ENCODE data around the gene PAPOLB. TPM values are rescaled to one million over a fixed set of nuclear protein-coding genes. Genes with fewer than 3 reads are reported as not detected.

PAPOLB gene
- total and polyA plus RNA-seq, 8 donors: 0.37 TPM; not detected in 7

DNA sequence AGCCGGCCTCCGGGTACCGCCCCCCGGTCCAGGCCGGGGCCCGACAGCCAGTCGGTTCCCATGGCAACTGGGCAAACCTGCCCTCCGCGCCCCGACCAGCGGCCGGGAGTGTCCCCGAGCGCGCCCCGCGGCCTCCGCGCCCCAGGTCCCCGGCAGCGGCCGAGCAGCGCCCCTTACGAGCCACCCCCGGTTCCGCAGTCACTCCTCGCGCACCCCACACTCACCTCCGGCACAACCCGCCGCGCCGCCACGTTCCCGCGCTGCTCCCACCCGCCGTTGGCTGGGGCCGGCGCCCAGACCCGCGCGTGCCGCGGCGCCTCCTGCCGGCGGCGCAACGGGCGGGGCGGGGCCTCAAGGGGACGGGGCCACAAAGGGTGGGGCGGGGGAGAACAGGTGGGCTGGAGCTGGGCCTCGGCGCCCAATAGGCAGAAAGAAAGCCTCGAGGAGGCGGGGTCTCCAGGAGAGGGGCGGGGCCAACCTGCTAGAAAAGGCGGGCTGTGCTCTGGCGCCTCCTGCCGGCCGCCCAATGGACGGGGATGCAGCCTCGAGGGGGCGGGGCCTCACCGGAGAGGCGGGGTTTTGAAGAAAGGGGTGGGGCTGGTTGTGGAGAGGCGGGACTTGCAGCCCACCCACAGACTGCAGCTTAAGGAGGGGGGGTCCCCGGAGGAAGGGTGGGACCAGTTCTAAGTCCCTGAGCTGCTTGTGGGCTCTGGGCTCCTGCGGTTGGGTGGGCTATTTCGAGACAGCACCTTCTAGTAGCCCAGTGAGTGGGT, 21.7 kb upstream of the PAPOLB start, which contains the start of gene RADIL:
RADIL (minus strand) TSS at position 345 of the 773 bp plus-strand sequence. CDS start 5,577 bp downstream, outside the sequence.
- H3K4me1 ChIP-seq: peaks cover 11 to 22% (median 19%) of the 10 kb centered on the region in 4 donors

DNA sequence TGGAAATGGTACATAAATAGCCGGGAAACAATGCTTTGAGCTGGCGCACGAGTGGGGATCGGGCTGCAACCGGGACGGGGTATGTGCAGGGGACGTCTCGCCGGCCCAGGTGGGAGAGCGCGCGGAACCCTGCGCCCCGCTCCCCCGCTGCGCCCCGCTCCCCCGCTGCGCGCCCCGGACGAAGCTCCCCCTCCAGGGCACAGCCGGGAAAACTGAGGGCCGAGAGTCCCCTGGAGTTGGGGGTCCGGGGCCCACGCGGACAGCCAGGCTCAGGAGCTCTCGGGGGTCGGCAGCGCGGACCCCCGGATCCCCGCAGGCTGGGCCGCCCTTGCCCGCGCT, 21.2 kb upstream of the PAPOLB start:
- H3K27me3 ChIP-seq: peaks cover 0 to 35% (median 19%) of the 10 kb centered on the region in 3 donors
- TF ChIP-seq EP300 (IDR thresholded peaks at IDR 0.05) (no peak), POLR2AphosphoS5 (IDR thresholded peaks at IDR 0.05) (no peak), POLR2A (IDR thresholded peaks at IDR 0.05) (no peak)
- TF ChIP-seq, protein P1, sequence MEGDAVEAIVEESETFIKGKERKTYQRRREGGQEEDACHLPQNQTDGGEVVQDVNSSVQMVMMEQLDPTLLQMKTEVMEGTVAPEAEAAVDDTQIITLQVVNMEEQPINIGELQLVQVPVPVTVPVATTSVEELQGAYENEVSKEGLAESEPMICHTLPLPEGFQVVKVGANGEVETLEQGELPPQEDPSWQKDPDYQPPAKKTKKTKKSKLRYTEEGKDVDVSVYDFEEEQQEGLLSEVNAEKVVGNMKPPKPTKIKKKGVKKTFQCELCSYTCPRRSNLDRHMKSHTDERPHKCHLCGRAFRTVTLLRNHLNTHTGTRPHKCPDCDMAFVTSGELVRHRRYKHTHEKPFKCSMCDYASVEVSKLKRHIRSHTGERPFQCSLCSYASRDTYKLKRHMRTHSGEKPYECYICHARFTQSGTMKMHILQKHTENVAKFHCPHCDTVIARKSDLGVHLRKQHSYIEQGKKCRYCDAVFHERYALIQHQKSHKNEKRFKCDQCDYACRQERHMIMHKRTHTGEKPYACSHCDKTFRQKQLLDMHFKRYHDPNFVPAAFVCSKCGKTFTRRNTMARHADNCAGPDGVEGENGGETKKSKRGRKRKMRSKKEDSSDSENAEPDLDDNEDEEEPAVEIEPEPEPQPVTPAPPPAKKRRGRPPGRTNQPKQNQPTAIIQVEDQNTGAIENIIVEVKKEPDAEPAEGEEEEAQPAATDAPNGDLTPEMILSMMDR (IDR thresholded peaks at IDR 0.05): no peak
- H3K9me3 ChIP-seq: no peaks in the 10 kb centered on the region
- H3K4me3 ChIP-seq: peak overlapping the region; percentile 51 to 67 (median 65)
- intact Hi-C loops (cut with DNase I; ENCODE audit: low total_unique reads): no loop called here
- peaks cover 11 to 22% (median 19%) of the 10 kb centered on the region in 4 donors for H3K4me1 ChIP-seq
- no peak for DNase-seq
- peaks cover 0 to 1% (median 0%) of the 10 kb centered on the region in 4 donors for H3K36me3 ChIP-seq
- 0 to 8% (median 2%) methylated on average over 9 to 36 of the region's 36 CpGs; no CpG with 5 or more reads in 1 of the 5 donors for WGBS, 5 donors
- H3K27ac ChIP-seq: peak overlapping the region; percentile 13 to 83 (median 72)

More for the DNA sequence above, 21.7 kb upstream of the PAPOLB start, which contains the start of gene RADIL:
- TF ChIP-seq, protein P1 (IDR thresholded peaks at IDR 0.05): peak in 5 of 7 experiments; percentile 33 to 67 (median 58)
- no peak for TF ChIP-seq POLR2A (IDR thresholded peaks at IDR 0.05)
- no peak for TF ChIP-seq EP300 (IDR thresholded peaks at IDR 0.05)
- peak in 1 of 3 donors; percentile 13 for TF ChIP-seq POLR2AphosphoS5 (IDR thresholded peaks at IDR 0.05)
- no peaks in the 10 kb centered on the region for H3K36me3 ChIP-seq
- peak within 1 kb of the TSS; percentile 51 to 67 (median 65) for H3K4me3 ChIP-seq
- H3K27me3 ChIP-seq: peaks cover 0 to 39% (median 19%) of the 10 kb centered on the region in 3 donors
- H3K9me3 ChIP-seq: no peaks in the 10 kb centered on the region
- 4 to 15% (median 8%) methylated on average over 14 to 72 of the region's 72 CpGs for WGBS, 5 donors
- peak within 1 kb of the TSS; percentile 13 to 83 (median 72) for H3K27ac ChIP-seq
- intact Hi-C loops (cut with DNase I; ENCODE audit: low total_unique reads): no loop called here
- peak; percentile 79 to 95 for DNase-seq

DNA sequence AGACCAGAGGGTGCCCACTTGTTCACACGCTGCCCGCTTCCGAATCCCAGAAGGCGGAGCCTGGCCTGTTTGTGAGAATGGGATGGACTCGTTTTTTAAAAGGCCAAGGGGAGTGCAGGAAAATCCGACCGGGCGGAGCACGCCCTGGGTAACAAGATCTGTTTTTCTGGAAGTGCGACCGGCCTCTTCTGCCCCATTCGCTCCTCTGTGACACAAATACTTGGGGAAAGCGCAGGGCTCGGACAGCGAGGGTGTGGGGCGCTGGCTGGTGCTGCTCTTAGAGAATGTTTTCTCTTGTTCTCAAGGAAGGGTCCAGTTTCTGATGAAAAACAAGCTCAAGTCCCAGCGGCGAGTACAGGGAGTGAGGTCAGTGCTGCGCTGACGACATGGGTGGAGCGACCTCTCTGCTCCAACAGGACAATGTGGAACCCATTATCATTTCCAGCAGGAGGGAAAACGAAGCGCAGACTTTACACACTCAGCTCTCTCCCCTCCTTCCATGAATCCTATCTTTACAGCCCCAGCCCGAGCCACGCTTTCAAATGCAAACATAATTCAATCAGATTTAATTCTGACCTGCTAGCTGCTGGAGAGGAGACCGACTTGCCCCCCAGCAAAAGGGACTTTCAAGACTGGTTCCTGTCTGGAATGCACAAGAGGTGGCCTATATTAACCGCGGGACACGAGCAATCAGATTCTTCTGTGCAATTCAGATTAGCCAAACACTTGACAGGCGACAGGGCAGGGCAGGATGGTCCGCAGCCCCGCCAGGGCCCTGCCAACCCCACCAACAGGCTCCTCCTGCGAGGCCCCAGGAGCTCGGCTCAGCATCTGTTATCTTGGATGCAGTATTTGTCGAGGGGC, 20.6 kb upstream of the PAPOLB start:
- peaks cover 0 to 35% (median 19%) of the 10 kb centered on the region in 3 donors for H3K27me3 ChIP-seq
- WGBS, 5 donors: 5 to 7% (median 6%) methylated on average over 34 to 35 of the region's 35 CpGs
- peaks cover 0 to 7% (median 4%) of the 10 kb centered on the region in 4 donors for H3K36me3 ChIP-seq
- intact Hi-C loops (cut with DNase I; ENCODE audit: low total_unique reads): no loop called here
- H3K27ac ChIP-seq: peak overlapping the region; percentile 2 to 83 (median 72)
- H3K9me3 ChIP-seq: no peaks in the 10 kb centered on the region
- H3K4me1 ChIP-seq: peaks cover 11 to 22% (median 19%) of the 10 kb centered on the region in 4 donors
- peak overlapping the region; percentile 51 to 67 (median 65) for H3K4me3 ChIP-seq
- DNase-seq: peak; percentile 30 to 86
- peak in 1 of 3 donors; percentile 11 for TF ChIP-seq POLR2AphosphoS5 (IDR thresholded peaks at IDR 0.05)
- TF ChIP-seq, protein P1 (IDR thresholded peaks at IDR 0.05): no peak

DNA sequence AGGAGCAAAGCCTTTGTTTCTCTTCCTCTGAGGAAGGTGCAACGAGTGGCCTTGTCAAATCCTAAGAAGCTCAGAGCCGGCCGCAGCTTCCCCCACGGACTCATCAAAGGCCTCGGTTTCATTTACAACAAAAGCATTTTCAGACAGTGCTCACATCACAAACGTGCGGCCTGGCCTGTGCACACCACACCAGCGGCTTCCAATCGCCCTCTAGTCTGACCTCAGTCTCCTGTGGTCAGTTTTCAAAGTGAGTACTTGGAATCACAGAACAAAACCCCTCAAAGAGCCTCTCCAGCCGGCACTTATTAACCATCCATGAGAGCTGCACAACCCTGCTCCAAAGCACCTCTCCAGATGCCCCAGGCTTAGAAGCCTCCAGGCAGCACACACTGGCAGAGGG, 18.4 kb upstream of the PAPOLB start:
- Histone ChIP-seq H3K9me3 (no peaks in the 10 kb centered on the region), H3K27me3 (peaks cover 0 to 35% (median 19%) of the 10 kb centered on the region in 3 donors), H3K36me3 (peaks cover 0 to 20% (median 7%) of the 10 kb centered on the region in 4 donors), H3K27ac (no peak overlapping the region), H3K4me1 (peaks cover 11 to 22% (median 19%) of the 10 kb centered on the region in 4 donors), H3K4me3 (no peak overlapping the region)
- intact Hi-C loops (cut with DNase I; ENCODE audit: low total_unique reads): no loop called here
- 68 to 76% (median 71%) methylated on average over 9 to 10 of the region's 10 CpGs for WGBS, 5 donors
- no peak for DNase-seq
- TF ChIP-seq EP300 (IDR thresholded peaks at IDR 0.05) (no peak), POLR2A (IDR thresholded peaks at IDR 0.05) (no peak), POLR2AphosphoS5 (IDR thresholded peaks at IDR 0.05) (no peak)
- TF ChIP-seq, protein P1 (IDR thresholded peaks at IDR 0.05): no peak
